Activated T-cell treated with anti-CD3 and anti-CD28 coated beads for 48 hours (primary cell): Measurements from ENCODE around the gene DNAAF1.

Source experiments
- DNase-seq: peaks from one replicate; pipeline ENCODE4 v3.0.0-alpha.2; 2020; ENCODE audit warnings: low read depth

DNAAF1 gene

GRCh38 chr16:84161037-84161436, 15.9 kb downstream of the DNAAF1 start:
- DNase-seq = no peak

DNA sequence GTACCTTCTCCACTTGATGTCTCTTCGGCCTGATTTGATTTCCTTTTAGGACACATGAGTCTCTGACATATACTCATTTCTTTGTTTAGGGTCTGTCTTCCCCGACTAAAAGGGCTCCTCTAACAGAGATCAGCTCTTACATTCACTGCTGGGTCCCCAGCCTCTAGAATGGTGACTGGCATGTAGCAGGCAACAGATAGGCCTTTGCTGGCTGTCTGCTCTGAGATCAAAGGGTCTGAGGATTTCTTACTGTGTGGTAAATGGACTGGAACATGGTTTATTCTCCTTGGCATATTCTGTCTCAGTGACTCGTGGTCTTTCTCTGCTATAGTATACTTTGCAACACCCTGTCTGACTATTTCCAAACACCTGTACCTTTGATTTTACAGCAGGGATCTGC, 16.7 kb downstream of the DNAAF1 start:
- no peak for DNase-seq

DNA sequence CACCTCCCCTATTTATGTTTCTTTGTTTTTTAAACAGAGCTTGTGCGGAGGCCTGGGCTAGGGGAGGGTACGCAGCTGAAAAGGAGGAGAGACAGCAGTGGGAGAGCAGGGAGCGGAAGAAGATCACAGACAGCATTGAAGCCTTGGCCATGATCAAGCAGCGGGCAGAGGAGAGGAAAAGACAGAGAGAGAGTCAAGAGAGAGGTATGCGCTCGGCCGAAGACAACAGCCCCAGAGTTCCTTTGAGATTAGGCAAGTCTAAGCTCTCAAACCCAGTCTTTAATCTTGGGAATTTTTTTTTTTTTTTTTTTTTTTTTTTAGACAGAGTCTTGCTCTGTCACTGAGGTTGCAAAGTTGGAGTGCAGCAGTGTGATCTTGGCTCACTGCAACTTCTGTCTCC, 20.6 kb downstream of the DNAAF1 start:
- no peak for DNase-seq

- peak; percentile 32 for DNase-seq
These were observed 21.9 kb downstream of the DNAAF1 start for GRCh38 chr16:84166796-84167695.

- no peak for DNase-seq
These were observed 24.7 kb downstream of the DNAAF1 start for GRCh38 chr16:84169765-84170310.

- DNase-seq = no peak
These were observed 29.3 kb downstream of the DNAAF1 start for GRCh38 chr16:84174396-84174795.

DNA sequence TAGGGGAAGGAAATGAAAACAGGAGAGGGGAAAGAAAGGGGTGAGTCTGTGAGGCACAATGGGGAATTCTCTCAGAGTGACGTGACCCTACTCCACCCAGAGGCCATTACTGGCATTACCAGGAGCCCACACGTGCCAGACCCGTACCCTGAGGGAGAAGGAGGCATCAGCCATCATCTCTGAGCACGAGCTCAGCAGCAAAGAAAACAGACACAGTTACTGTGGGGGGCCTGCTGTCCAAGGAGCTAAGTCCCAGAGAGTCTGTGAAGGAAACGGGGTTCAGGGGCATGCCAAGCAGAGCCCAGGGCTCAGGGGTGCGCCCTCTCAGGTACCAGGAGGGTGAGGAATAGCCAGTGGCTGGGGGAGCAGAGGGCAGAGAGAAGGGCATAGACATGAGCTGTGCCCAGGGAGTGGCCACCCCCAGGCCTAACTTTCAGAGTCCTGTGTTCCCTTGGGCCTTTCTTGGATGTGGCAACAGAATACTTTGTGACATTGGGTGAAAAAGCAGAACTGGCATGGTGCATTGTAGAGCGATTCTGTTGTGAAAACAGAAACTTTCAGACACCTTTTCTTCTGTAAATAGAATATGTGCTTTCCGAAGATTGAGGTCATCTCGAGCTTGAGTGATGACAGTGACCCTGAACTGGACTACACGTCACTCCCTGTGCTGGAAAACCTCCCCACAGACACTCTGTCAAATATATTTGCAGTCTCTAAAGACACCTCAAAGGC, 30.4 kb downstream of the DNAAF1 start:
- DNase-seq = peak; percentile 53

- no peak for DNase-seq
These were observed 31.3 kb downstream of the DNAAF1 start for GRCh38 chr16:84176192-84177053.

- no peak for DNase-seq
These were observed 32.6 kb downstream of the DNAAF1 start for GRCh38 chr16:84177741-84178073.

DNA sequence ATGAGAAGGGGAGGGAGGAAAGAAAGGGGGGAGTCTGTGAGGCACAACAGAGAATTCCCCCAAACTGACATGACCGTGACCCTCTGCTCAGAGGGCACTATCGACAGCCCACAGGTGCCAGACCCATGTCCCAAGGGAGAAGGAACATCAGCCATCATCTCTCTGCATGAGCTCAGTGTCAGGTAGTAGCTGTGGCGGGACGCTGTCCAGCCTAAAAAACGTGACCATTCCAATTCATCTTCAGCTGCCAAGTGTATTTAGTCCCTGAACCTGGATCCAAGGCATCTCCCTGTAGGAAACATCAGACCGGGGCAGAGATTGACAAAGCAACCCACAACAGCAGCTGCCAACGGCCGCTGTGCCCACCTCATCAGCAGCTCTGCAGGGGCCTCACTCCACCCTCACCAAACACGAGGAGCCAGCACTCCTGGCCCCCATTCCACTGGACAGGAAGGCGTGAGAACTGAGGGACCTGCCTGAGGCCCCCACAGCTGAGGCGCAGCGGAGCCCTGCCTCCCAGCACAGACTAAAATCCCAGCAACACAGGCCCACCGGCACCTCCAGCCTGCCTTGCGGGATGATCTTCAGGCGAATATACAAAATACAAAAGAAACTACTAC, 33.1 kb downstream of the DNAAF1 start:
- no peak for DNase-seq

DNA sequence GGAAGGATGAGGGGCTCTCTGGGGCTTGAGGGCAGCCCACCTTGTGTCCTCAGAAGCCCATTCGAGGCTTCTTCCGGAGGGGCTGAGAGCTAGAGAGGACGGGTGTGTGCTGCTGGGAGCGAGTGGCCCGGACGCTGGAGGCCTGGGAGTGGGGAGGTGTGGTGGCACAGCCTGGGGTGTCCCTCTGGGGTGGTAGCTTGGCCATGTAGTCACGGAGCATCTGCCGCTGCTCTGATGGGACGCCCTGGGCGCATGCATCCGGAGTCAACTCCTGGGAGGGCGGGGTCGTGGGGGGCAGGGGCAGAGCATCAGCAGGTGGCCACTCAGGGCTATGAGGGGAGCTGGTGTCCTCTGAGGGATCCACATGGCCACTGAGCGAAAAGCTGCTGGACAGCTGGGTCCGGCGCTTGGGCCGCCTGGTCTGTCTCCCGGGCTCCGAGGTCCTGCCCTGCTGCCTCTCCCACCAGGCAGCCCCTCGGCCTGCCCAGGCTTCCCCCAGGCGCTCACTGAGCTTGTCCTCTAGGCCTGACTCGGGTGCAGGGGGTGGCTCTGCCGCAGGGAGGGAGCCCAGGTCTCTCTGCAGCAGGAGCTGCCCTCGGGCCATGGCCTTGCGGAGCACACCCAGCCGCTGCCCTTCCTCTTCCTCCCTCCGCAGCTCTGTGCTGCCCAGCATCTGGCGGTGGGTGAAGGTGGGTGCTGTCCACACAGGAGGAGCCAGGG, 33.9 kb downstream of the DNAAF1 start:
- no peak for DNase-seq

GRCh38 chr16:84179612-84180320, 34.7 kb downstream of the DNAAF1 start:
- DNase-seq = no peak

- DNase-seq = no peak
These were observed 35.5 kb downstream of the DNAAF1 start for GRCh38 chr16:84180519-84181140.

GRCh38 chr16:84181144-84181915, 36.2 kb downstream of the DNAAF1 start:
- no peak for DNase-seq

DNA sequence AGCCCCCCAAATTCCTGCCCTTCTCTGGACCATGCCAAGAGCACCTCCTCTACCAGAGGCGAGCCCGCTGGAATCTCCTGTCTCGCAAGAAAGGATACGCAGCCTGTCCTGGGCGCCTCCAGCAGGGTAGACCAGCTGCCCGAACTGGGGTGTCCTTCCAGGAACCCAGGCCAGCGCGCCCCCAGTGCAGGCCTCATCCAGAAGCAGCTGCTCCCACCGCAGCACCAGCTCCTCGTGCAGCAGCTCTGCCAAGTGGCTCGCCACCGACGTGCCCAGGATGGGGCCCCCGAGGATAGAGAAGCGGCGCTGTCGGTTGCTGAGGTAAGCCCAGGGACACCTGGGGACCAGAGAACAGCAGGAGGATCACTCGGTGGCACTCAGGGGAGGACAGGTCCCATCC, 37.0 kb downstream of the DNAAF1 start:
- DNase-seq = no peak

DNA sequence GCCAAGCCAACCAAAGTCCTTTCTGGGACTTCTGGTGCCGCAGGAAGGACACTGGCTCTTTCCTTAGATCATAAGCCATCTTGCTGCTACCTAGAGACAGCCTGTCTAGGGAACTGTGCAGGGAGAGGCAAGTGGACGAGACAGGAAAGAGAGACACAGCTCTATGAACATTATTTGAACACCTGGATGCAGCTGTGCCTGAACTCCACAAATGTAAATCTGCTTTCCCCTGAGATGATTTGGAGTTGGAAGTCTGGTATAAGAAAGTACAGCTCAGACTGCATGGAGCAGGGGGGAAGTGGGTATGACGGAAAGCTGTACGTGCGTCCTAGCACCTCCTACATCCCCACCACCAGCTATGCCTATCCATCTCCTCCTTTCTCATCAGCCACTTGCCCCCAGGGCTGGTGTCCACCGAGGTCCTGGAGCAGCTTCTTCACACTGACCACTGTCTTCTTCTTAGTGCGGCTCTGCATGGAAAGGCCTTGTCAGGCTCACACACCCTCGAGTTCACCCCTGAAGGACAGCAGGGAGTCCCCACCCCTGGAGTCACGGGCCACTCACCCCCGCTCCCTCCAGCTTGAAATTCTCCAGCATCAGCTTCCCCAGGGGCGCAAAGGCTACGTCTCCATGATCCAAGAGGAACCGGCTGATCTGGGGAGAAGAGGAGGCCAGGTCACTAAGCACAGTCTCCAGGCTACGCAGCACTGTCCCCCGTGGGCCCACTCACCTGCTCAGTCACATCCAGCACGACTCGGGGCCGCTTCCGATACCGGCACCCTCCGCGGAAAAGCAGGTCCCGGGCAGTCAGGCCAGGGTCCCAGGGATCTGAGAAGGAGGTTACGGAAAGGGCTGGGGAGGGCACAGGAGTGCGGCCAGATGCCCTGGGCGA, 37.8 kb downstream of the DNAAF1 start:
- no peak for DNase-seq

DNA sequence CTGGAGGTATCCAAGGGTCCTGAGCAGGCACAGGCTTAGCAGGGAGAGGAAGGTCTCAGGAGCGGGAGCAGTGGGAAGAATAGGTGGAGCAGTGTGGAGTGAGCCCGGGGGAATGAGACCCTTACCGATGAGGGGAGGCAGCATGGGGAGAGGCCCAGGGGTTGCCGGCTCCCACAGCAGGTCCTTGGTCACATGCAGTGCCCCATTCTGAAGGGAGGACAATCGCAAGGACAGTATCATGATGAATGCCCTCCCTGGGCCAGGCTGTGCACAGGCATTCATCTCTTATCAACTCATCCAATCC, 38.4 kb downstream of the DNAAF1 start:
- no peak for DNase-seq

GRCh38 chr16:84183911-84184591, 38.9 kb downstream of the DNAAF1 start:
- DNase-seq = no peak
